Naive B cell (primary cell): ENCODE data around the gene AFF3. TPM values are rescaled to one million over a fixed set of nuclear protein-coding genes. Genes with fewer than 3 reads are reported as not detected.
A peak's percentile ranks its signal among the peaks of the same experiment; 100 is the strongest.

Experiments used
- ATAC-seq, 2 donors: fragments of 150-1000 bp; cut with Tn5 transposase; 2 replicates each; pipeline ENCODE4 v1.10.0; 2021; ENCODE audit warnings: low read depth in 2 of 2, mild to moderate bottlenecking in 2 of 2, moderate library complexity in 2 of 2
- DNase-seq: peaks from one replicate; pipeline ENCODE4 v3.0.0; 2022
- H3K27ac Mint-ChIP-seq, 6 donors: one replicate each; pipeline ENCODE4 v1.8.0; 2020 to 2022; ENCODE audit warnings: mild to moderate bottlenecking in 6 of 6, mixed read lengths in 6 of 6, moderate library complexity in 5 of 6, inconsistent platforms in 2 of 6
- H3K27me3 Mint-ChIP-seq, 3 donors: one replicate each; pipeline ENCODE4 v1.8.0; 2021 to 2022; ENCODE audit warnings: mixed read lengths in 3 of 3, mild to moderate bottlenecking in 1 of 3
- H3K36me3 Mint-ChIP-seq, 2 donors: one replicate each; pipeline ENCODE4 v1.8.0; 2020 to 2022; ENCODE audit warnings: mixed read lengths in 2 of 2, inconsistent platforms in 1 of 2, mild to moderate bottlenecking in 1 of 2
- H3K4me1 Mint-ChIP-seq, 3 donors: one replicate each; pipeline ENCODE4 v1.8.0; 2020 to 2022; ENCODE audit warnings: mixed read lengths in 3 of 3, inconsistent platforms in 1 of 3, mild to moderate bottlenecking in 1 of 3, moderate library complexity in 1 of 3
- H3K4me3 Mint-ChIP-seq, 8 donors: one replicate each; pipeline ENCODE4 v1.8.0; 2020 to 2022; ENCODE audit warnings: mild to moderate bottlenecking in 8 of 8, mixed read lengths in 8 of 8, moderate library complexity in 8 of 8, inconsistent platforms in 2 of 8
- H3K9me3 Mint-ChIP-seq, 7 donors: one replicate each; pipeline ENCODE4 v1.8.0; 2020 to 2022; ENCODE audit warnings: mixed read lengths in 7 of 7, mild to moderate bottlenecking in 5 of 7, inconsistent platforms in 2 of 7, moderate library complexity in 1 of 7
- polyA plus RNA-seq, 6 donors: library from polyadenylated mRNA; unstranded; fragments of 300-500 nt; fragmentation: Illumina TruSeq; gene quantifications; one replicate each; pipeline ENCODE4 v1.2.3, GENCODE V29; 2021; ENCODE audit warnings: low read depth in 6 of 6

Gene AFF3
- polyA plus RNA-seq, 6 donors from 2014 or later, result 43.8 to 255 (median 96.8) TPM

DNA sequence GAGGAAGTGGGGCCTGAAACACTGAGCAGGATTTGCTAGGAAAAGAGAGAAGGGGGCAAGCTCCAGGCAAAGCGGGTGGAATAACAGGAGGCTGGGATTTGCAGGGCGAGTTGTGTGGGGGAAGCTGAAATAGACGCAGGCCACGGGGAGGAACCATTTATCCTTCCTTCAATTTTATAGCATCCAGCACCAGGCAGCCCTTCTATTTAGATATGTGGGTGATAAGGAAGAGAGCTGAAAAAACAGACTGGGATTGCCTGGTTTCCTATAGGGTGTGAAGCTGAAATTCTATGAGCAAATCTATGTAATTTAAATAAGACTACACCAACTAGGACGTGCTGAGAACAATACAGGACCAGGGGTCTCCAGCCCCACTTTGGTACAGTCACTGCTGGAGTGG, 520.6 kb downstream of the AFF3 start:
- ATAC-seq (no peak), DNase-seq (no peak)
- H3K4me1 Mint-ChIP-seq, result peaks cover 31 to 42% (median 34%) of the 10 kb centered on the region in 3 donors
- H3K36me3 Mint-ChIP-seq, result peaks cover 9 to 15% of the 10 kb centered on the region in 2 donors
- no peaks in the 10 kb centered on the region for H3K27me3 Mint-ChIP-seq
- peak overlapping the region in 4 of 6 donors; percentile 19 to 94 (median 78) for H3K27ac Mint-ChIP-seq
- H3K4me3 Mint-ChIP-seq, result no peak overlapping the region
- H3K9me3 Mint-ChIP-seq, result peaks cover 0 to 2% (median 0%) of the 10 kb centered on the region in 7 donors

DNA sequence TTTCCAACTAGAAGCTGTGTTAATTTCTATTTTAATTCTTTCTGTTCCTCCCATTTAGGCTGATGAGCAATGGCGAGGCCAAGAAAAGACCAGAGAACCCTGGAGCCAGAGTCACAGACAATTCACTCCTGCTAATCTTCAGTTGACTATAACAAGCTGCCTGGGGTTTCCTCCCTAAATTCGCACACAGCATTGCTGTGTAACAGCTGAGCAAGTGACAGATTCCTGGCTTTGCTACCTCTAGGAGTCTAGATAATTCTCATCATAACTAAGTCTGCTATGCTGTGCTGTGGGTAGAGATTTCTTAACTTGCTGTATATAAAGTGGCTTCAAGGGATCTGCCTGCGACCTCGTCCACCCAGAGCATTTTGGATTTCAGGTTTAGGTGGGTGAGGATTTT, 521.3 kb downstream of the AFF3 start:
- no peak for ATAC-seq
- H3K9me3 Mint-ChIP-seq, result no peaks in the 10 kb centered on the region
- H3K27ac Mint-ChIP-seq, result peak overlapping the region in 4 of 6 donors; percentile 6 to 84 (median 47)
- no peak overlapping the region for H3K4me3 Mint-ChIP-seq
- DNase-seq, result no peak
- H3K36me3 Mint-ChIP-seq, result peaks cover 7 to 15% of the 10 kb centered on the region in 2 donors
- H3K4me1 Mint-ChIP-seq, result peaks cover 30 to 45% (median 34%) of the 10 kb centered on the region in 3 donors
- no peaks in the 10 kb centered on the region for H3K27me3 Mint-ChIP-seq

DNA sequence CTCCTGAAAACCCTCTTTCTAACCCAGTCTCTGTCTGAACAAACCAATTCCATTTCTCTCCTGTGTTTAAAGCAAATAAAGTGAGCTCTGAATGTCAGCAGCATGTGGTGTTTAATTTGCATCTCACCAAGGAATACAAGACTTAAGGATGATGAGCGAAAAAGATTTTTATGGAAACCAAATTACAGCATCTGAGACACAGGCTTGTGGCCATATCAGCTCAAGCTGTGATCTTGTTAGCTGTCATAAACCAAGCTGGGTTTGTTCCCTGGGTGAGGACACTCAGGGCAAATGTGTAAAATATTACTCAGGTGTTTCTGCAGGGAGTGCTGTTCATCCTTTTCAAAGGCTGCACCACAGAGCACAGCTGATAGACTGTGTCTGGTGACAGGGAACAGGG, 523.2 kb downstream of the AFF3 start:
- no peak for DNase-seq
- peaks cover 30 to 45% (median 37%) of the 10 kb centered on the region in 3 donors for H3K4me1 Mint-ChIP-seq
- peak overlapping the region in 3 of 6 donors; percentile 22 to 73 (median 61) for H3K27ac Mint-ChIP-seq
- ATAC-seq, result no peak
- H3K27me3 Mint-ChIP-seq, result no peaks in the 10 kb centered on the region
- H3K9me3 Mint-ChIP-seq, result no peaks in the 10 kb centered on the region
- peaks cover 7 to 15% of the 10 kb centered on the region in 2 donors for H3K36me3 Mint-ChIP-seq
- no peak overlapping the region for H3K4me3 Mint-ChIP-seq

DNA sequence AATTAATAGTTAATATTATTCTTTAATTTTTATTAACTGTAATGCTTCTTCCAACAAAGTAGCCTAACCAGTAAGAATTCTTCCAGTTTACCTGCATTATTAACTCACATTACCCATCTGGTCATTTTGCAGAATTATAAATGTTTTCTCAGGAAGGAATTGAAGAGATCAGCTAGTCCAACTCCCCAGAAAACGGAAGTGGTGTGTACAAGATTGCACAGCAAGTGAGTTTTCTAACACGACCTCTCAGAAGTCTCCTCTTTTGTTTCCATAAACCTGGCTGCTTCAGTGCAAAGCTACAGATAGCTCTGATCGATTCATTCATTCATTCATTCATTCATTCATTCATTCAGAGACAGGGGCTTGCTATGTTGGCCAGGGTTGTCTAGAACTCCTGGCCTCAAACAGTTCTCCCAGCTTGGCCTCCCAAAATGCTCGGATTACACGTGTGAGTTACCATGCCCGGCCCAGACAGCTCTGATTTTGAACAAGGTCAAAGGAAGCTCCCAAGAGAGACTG, 523.8 kb downstream of the AFF3 start:
- ATAC-seq (no peak), DNase-seq (no peak)
- Mint-ChIP-seq H3K27ac (peak overlapping the region in 4 of 6 donors; percentile 49 to 78 (median 67)), H3K27me3 (no peaks in the 10 kb centered on the region), H3K9me3 (no peaks in the 10 kb centered on the region), H3K4me3 (no peak overlapping the region), H3K4me1 (peaks cover 34 to 49% (median 41%) of the 10 kb centered on the region in 3 donors), H3K36me3 (peaks cover 7 to 15% of the 10 kb centered on the region in 2 donors)

DNA sequence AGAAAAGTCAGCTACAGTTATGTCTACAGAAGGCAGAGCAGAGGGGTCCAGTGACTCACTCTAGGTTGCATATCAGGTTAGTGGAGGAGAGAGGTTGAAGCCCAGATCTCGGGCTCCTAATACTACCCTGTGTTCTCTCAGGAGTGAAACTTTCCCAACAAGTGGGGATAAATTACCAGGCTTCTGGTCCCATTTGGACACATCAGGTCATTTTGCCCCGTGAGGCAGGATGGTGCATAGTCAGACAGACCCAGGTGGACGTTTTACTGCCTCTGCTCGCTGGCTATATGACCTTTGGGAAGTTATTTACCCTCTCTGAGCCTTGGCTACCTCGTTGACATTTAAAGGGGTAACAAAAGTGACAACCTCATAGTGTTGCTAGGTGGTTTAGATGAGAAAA, 524.6 kb downstream of the AFF3 start:
- DNase-seq (no peak), ATAC-seq (no peak)
- peaks cover 7 to 15% of the 10 kb centered on the region in 2 donors for H3K36me3 Mint-ChIP-seq
- H3K4me3 Mint-ChIP-seq, result no peak overlapping the region
- H3K4me1 Mint-ChIP-seq, result peaks cover 34 to 50% (median 41%) of the 10 kb centered on the region in 3 donors
- no peaks in the 10 kb centered on the region for H3K27me3 Mint-ChIP-seq
- no peaks in the 10 kb centered on the region for H3K9me3 Mint-ChIP-seq
- peak overlapping the region in 3 of 6 donors; percentile 23 to 76 (median 39) for H3K27ac Mint-ChIP-seq

DNA sequence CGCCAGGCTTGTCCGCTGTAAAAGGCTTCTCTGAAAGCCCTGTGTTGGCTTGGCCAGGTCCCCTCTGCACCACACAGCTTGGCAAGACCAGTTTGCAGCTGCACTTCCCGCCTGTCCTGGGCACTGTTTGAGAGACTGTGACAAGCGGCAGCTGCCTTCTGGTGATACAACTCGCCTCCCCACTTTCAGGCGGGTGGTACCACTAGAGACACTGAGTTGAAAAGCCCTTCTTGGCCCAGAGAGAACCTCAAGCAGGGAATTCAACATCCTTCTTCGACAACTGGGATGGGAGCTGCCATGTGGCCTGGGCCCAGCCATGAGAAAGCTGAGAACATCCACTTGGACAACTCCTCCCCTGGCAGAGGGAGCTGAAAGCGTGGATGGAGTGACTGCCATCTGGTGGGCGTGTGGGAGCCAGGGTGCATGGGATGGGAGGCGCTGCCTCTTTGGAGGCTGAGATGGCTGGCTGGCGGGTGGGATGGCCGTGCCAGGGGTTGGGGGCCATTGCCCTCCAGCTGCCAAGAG, 527.1 kb downstream of the AFF3 start:
- ATAC-seq, result no peak
- peaks cover 23 to 52% (median 41%) of the 10 kb centered on the region in 3 donors for H3K4me1 Mint-ChIP-seq

DNA sequence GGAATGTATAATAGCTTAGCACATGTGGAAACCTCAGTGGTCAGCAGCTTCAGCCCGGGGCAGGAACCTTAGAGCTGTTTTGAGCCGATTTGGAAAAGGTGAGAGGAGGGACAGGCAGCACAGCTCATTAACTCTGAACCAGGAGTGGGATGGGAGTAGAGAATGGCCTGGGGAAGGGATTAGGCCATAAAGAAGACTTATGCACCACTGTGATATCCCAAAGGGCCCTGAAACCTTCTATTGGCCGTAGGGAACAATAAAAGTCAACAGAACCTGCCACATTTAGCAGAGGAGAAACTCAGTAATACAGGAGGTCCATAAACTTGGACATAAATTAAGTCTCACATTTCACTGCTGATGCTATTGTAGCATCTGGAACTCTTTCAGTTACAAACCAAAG, 528.4 kb downstream of the AFF3 start:
- no peak for ATAC-seq
- H3K4me3 Mint-ChIP-seq, result no peak overlapping the region
- no peaks in the 10 kb centered on the region for H3K9me3 Mint-ChIP-seq
- no peak for DNase-seq
- peaks cover 33 to 62% (median 44%) of the 10 kb centered on the region in 3 donors for H3K4me1 Mint-ChIP-seq
- no peaks in the 10 kb centered on the region for H3K27me3 Mint-ChIP-seq
- peaks cover 0 to 3% of the 10 kb centered on the region in 2 donors for H3K36me3 Mint-ChIP-seq
- peak overlapping the region in 3 of 6 donors; percentile 1 to 88 (median 72) for H3K27ac Mint-ChIP-seq

More for the DNA sequence above, 527.1 kb downstream of the AFF3 start:
- H3K4me3 Mint-ChIP-seq, result peak overlapping the region in 1 of 8 donors; percentile 41
- H3K9me3 Mint-ChIP-seq, result no peaks in the 10 kb centered on the region
- H3K36me3 Mint-ChIP-seq, result peaks cover 0 to 4% of the 10 kb centered on the region in 2 donors
- no peaks in the 10 kb centered on the region for H3K27me3 Mint-ChIP-seq
- DNase-seq, result no peak
- H3K27ac Mint-ChIP-seq, result peak overlapping the region in 2 of 6 donors; percentile 9 to 36

DNA sequence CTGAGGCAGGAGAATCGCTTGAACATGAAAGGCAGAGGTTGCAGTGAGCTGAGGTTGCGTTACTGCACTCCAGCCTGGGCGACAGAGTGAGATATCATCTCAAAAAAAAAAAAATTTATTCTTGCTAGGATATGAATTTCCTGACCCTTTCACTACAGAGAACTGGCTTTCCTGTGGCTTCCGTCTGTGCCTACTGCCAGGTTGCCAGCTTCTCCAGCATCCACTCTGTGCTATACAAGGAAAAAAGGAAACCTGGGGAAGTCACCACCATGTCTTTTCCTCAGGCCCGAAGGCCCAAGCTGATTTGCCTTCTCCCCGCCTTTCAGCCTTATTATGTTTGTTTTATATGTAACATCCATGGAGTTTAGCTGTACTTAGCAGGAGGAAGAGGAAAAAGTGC, 530.6 kb downstream of the AFF3 start:
- Mint-ChIP-seq H3K4me3 (peak overlapping the region in 1 of 8 donors; percentile 50), H3K9me3 (no peaks in the 10 kb centered on the region), H3K36me3 (no peaks in the 10 kb centered on the region), H3K27me3 (no peaks in the 10 kb centered on the region), H3K27ac (peak overlapping the region; percentile 33 to 89 (median 68)), H3K4me1 (peaks cover 35 to 65% (median 56%) of the 10 kb centered on the region in 3 donors)
- ATAC-seq (no peak), DNase-seq (no peak)

DNA sequence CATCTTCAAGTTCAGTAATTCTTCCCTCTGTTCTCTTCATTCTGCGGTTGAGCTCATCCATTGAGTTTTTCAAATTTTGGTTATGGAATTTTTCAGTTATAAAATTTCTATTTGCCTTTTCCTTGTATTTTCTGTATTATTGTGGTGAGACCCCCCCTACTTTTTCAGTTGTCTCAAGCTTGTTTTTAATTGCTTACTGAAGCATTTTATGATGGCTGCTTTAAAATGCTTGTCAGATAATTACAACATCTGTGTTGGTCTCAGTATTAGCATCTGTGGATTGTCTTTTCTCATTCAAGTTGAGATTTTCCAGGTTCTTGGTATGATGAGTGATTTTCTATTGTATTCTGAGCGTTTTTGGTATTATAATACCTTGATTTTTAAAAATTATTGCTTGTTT, 531.4 kb downstream of the AFF3 start:
- Mint-ChIP-seq H3K4me3 (peak overlapping the region in 2 of 8 donors; percentile 13 to 46), H3K4me1 (peaks cover 32 to 62% (median 56%) of the 10 kb centered on the region in 3 donors), H3K9me3 (no peaks in the 10 kb centered on the region), H3K36me3 (no peaks in the 10 kb centered on the region), H3K27ac (peak overlapping the region in 5 of 6 donors; percentile 57 to 89 (median 86)), H3K27me3 (no peaks in the 10 kb centered on the region)
- no peak for ATAC-seq
- DNase-seq, result no peak

DNA sequence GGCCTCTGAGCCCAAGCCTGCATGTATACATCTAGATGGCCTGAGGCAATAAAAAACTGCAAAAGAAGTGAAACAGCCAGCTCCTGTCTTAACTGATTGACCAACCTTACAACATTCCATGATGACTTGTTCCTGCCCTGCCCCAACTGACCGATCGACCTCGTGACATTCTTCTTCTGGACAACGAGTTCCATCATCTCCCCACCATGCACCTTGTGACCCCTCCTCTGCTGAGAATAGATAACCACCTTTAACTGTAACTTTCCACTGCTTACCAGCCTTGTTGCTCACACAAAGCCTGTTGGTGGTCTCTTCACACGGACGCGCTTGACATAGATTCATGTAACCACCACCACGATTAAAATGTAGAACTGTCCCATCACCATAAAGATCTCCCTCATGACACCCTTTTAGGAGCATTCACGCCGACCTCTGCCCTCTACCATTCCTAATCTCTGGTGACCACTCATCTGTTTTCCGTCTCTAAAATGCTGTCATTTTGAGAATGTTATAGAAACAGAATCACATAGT, 532.5 kb downstream of the AFF3 start:
- H3K27me3 Mint-ChIP-seq, result no peaks in the 10 kb centered on the region
- DNase-seq (no peak), ATAC-seq (no peak)
- no peaks in the 10 kb centered on the region for H3K36me3 Mint-ChIP-seq
- H3K27ac Mint-ChIP-seq, result peak overlapping the region; percentile 4 to 74 (median 46)
- peak overlapping the region in 6 of 8 donors; percentile 0 to 59 (median 20) for H3K4me3 Mint-ChIP-seq
- peaks cover 32 to 61% (median 53%) of the 10 kb centered on the region in 3 donors for H3K4me1 Mint-ChIP-seq
- no peaks in the 10 kb centered on the region for H3K9me3 Mint-ChIP-seq

DNA sequence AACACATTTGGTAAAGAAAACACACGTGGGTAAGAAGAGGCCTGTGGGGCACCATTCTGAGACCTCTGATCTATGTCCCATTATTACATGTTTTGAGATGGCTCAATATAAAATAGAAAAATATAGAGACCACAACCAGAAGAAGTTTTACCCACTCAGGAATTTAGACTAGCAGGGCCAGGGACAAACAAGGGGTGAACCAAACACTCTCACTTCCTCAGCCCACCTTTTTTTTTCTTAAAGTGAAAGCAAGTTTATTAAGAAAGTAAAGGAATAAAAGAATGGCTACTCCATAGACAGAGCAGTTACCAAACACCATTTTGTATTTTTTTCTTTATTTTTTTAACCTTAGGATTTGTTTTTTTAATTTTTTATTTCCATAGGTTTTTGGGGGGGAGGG, 533.5 kb downstream of the AFF3 start:
- Mint-ChIP-seq H3K27ac (peak overlapping the region in 5 of 6 donors; percentile 12 to 72 (median 42)), H3K36me3 (no peaks in the 10 kb centered on the region), H3K27me3 (no peaks in the 10 kb centered on the region), H3K4me3 (peak overlapping the region in 1 of 8 donors; percentile 62), H3K4me1 (peaks cover 40 to 69% (median 60%) of the 10 kb centered on the region in 3 donors), H3K9me3 (no peaks in the 10 kb centered on the region)
- ATAC-seq (peak; percentile 45 to 57), DNase-seq (no peak)

DNA sequence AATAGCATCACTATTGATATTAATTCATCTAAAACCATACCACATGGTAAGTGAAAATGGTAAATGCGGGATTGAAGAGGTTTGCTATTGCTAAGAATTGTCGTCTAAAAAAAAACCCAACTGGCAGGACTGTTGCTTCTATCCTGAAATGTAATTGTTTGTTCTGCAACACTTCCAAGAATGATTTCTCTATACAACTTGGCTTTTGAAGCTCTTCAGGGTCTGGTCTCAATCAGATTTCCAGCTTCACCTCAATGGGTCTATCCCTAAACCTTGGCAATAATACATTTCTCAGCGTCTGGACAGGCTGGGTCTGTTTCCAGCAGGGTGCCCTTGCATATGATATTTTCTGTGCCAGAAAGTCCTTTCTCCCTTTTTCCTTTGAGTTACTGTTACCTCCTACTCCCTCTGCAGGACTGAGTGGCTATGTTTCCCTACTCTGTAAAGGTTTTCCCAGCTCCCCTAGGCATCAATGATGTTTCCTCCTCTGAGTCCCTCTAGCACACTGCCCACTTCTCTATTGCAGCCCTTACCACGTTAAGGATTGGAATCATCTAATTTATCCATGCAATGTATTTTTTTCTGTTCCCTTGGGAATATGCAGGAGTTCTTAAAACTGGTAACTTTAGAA, 534.4 kb downstream of the AFF3 start:
- ATAC-seq, result no peak
- Mint-ChIP-seq H3K27me3 (no peaks in the 10 kb centered on the region), H3K27ac (peak overlapping the region; percentile 9 to 77 (median 66))

DNA sequence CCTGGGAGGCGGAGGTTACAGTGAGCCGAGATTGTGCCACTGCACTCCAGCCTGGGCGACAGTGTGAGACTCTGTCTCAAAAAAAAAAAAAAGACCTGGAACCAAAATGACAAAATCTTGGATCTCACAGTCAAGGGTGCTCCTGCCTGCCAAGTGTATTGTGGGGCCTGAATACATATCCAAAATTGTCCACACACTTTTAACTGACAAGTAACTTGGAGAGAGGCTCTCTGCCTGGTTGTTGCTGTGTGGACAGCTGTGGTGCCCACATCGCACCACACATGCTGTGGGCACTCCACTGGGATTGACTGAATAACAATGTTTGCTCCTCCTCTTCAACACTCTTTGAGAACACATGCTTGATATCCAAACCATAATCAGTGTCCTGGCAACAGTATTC, 534.9 kb downstream of the AFF3 start:
- Mint-ChIP-seq H3K4me3 (peak overlapping the region in 1 of 8 donors; percentile 4), H3K27me3 (no peaks in the 10 kb centered on the region), H3K27ac (peak overlapping the region in 5 of 6 donors; percentile 28 to 72 (median 63)), H3K4me1 (peaks cover 39 to 64% (median 57%) of the 10 kb centered on the region in 3 donors), H3K36me3 (no peaks in the 10 kb centered on the region), H3K9me3 (no peaks in the 10 kb centered on the region)
- no peak for DNase-seq
- ATAC-seq, result no peak

More for the DNA sequence above, 534.4 kb downstream of the AFF3 start:
- H3K9me3 Mint-ChIP-seq, result no peaks in the 10 kb centered on the region
- H3K4me3 Mint-ChIP-seq, result peak overlapping the region in 1 of 8 donors; percentile 36
- DNase-seq, result no peak
- H3K36me3 Mint-ChIP-seq, result no peaks in the 10 kb centered on the region
- peaks cover 39 to 67% (median 58%) of the 10 kb centered on the region in 3 donors for H3K4me1 Mint-ChIP-seq
